Measurements from ENCODE around the gene DNAJC1. TPM values are rescaled to one million over a fixed set of nuclear protein-coding genes. Genes with fewer than 3 reads are reported as not detected.

The DNAJC1 gene
- total RNA-seq, 1 donor from 2014 or later: 40.0 TPM

- intact Hi-C loops (cut with DNase I): no loop called here
- TF ChIP-seq POLR2A (IDR thresholded peaks at IDR 0.05) (no peak), CTCF (IDR thresholded peaks at IDR 0.05) (no peak), POLR2AphosphoS5 (IDR thresholded peaks at IDR 0.05; ENCODE audit: insufficient read depth in 1 of 2, low read depth in 1 of 2) (no peak)
These were observed 49.9 kb downstream of the DNAJC1 start for GRCh38 chr10:21953585-21954057.

GRCh38 chr10:21950566-21950965, 53.0 kb downstream of the DNAJC1 start:
- no peak for TF ChIP-seq POLR2A (IDR thresholded peaks at IDR 0.05)
- no peak for DNase-seq (ENCODE audit: extremely low spot score in 2 of 2)
- Histone ChIP-seq H3K27me3 (no peaks in the 10 kb centered on the region), H3K4me1 (no peaks in the 10 kb centered on the region), H3K27ac (no peak overlapping the region), H3K36me3 (no peaks in the 10 kb centered on the region), H3K9me3 (no peaks in the 10 kb centered on the region), H3K4me3 (no peak overlapping the region)
- intact Hi-C loops (cut with DNase I): no loop called here

More at GRCh38 chr10:21953585-21954057, 49.9 kb downstream of the DNAJC1 start:
- Histone ChIP-seq H3K4me3 (no peak overlapping the region), H3K27ac (no peak overlapping the region), H3K27me3 (no peaks in the 10 kb centered on the region), H3K4me1 (no peaks in the 10 kb centered on the region), H3K9me3 (no peaks in the 10 kb centered on the region), H3K36me3 (no peaks in the 10 kb centered on the region)
- no peak for DNase-seq (ENCODE audit: extremely low spot score in 2 of 2)

GRCh38 chr10:21946946-21947345, 56.6 kb downstream of the DNAJC1 start:
- H3K36me3 ChIP-seq: no peaks in the 10 kb centered on the region
- TF ChIP-seq POLR2A (IDR thresholded peaks at IDR 0.05): no peak
- TF ChIP-seq CTCF (IDR thresholded peaks at IDR 0.05): no peak
- TF ChIP-seq POLR2AphosphoS5 (IDR thresholded peaks at IDR 0.05; ENCODE audit: insufficient read depth in 1 of 2, low read depth in 1 of 2): no peak
- DNase-seq (ENCODE audit: extremely low spot score in 2 of 2): no peak
- H3K27ac ChIP-seq: no peak overlapping the region
- H3K4me3 ChIP-seq: no peak overlapping the region
- H3K27me3 ChIP-seq: no peaks in the 10 kb centered on the region
- intact Hi-C loops (cut with DNase I): no loop called here
- H3K9me3 ChIP-seq: no peaks in the 10 kb centered on the region
- H3K4me1 ChIP-seq: peaks cover 19% of the 10 kb centered on the region

- H3K36me3 ChIP-seq: no peaks in the 10 kb centered on the region
- H3K4me3 ChIP-seq: no peak overlapping the region
- H3K4me1 ChIP-seq: peaks cover 19% of the 10 kb centered on the region
- intact Hi-C loops (cut with DNase I): no loop called here
- no peaks in the 10 kb centered on the region for H3K27me3 ChIP-seq
- H3K9me3 ChIP-seq: no peaks in the 10 kb centered on the region
- no peak for DNase-seq (ENCODE audit: extremely low spot score in 2 of 2)
- no peak for TF ChIP-seq POLR2A (IDR thresholded peaks at IDR 0.05)
- no peak for TF ChIP-seq POLR2AphosphoS5 (IDR thresholded peaks at IDR 0.05; ENCODE audit: insufficient read depth in 1 of 2, low read depth in 1 of 2)
- no peak for TF ChIP-seq CTCF (IDR thresholded peaks at IDR 0.05)
- H3K27ac ChIP-seq: no peak overlapping the region
These were observed 58.7 kb downstream of the DNAJC1 start for GRCh38 chr10:21944727-21945386.

GRCh38 chr10:21943633-21944265, 59.8 kb downstream of the DNAJC1 start:
- no peaks in the 10 kb centered on the region for H3K36me3 ChIP-seq
- no peak overlapping the region for H3K27ac ChIP-seq
- TF ChIP-seq POLR2A (IDR thresholded peaks at IDR 0.05) (no peak), CTCF (IDR thresholded peaks at IDR 0.05) (no peak), POLR2AphosphoS5 (IDR thresholded peaks at IDR 0.05; ENCODE audit: insufficient read depth in 1 of 2, low read depth in 1 of 2) (no peak)
- DNase-seq (ENCODE audit: extremely low spot score in 2 of 2): no peak
- H3K9me3 ChIP-seq: no peaks in the 10 kb centered on the region
- no peaks in the 10 kb centered on the region for H3K27me3 ChIP-seq
- intact Hi-C loops (cut with DNase I): no loop called here
- H3K4me3 ChIP-seq: no peak overlapping the region
- peaks cover 19% of the 10 kb centered on the region for H3K4me1 ChIP-seq

Measured in vagina (tissue), 2 donors.